HG02798 (cell line): ENCODE measurements around the gene SMAD6.

ENCODE experiments used
- ATAC-seq: cut with Tn5 transposase; IDR thresholded peaks from one replicate; pipeline ENCODE4 v1.9.1; 2021; ENCODE audit warnings: mild to moderate bottlenecking; ENCODE audit not compliant: unreplicated experiment, poor library complexity

SMAD6 gene

GRCh38 chr15:66784174-66784573, 82.1 kb downstream of the SMAD6 start:
- no peak for ATAC-seq

GRCh38 chr15:66785637-66786036, 83.6 kb downstream of the SMAD6 start:
- ATAC-seq: no peak

GRCh38 chr15:66786222-66786621, 84.2 kb downstream of the SMAD6 start:
- no peak for ATAC-seq

- no peak for ATAC-seq
These were observed 84.9 kb downstream of the SMAD6 start for GRCh38 chr15:66786708-66787488.

GRCh38 chr15:66787489-66787871, 85.4 kb downstream of the SMAD6 start:
- ATAC-seq: no peak

- no peak for ATAC-seq
These were observed 86.0 kb downstream of the SMAD6 start for GRCh38 chr15:66788024-66788423.

- ATAC-seq: no peak
These were observed 87.3 kb downstream of the SMAD6 start for GRCh38 chr15:66789029-66790025.

GRCh38 chr15:66795851-66796250, 93.8 kb downstream of the SMAD6 start:
- no peak for ATAC-seq

- no peak for ATAC-seq
These were observed 94.3 kb downstream of the SMAD6 start for GRCh38 chr15:66796343-66796742.

GRCh38 chr15:66797921-66798320, 95.9 kb downstream of the SMAD6 start:
- ATAC-seq: no peak

GRCh38 chr15:66798426-66799061, 96.5 kb downstream of the SMAD6 start:
- no peak for ATAC-seq

- no peak for ATAC-seq
These were observed 97.2 kb downstream of the SMAD6 start for GRCh38 chr15:66799242-66799641.

- no peak for ATAC-seq
These were observed 98.7 kb downstream of the SMAD6 start for GRCh38 chr15:66800584-66801235.

- ATAC-seq: no peak
These were observed 99.2 kb downstream of the SMAD6 start for GRCh38 chr15:66801266-66801665.

- ATAC-seq: no peak
These were observed 100.3 kb downstream of the SMAD6 start for GRCh38 chr15:66802025-66803001.

GRCh38 chr15:66803182-66803729, 101.2 kb downstream of the SMAD6 start:
- no peak for ATAC-seq

GRCh38 chr15:66803749-66804148, 101.7 kb downstream of the SMAD6 start:
- no peak for ATAC-seq

GRCh38 chr15:66805202-66805885, 103.3 kb downstream of the SMAD6 start:
- ATAC-seq: no peak
